Measurements from ENCODE around the gene STEAP2. TPM values are rescaled to one million over a fixed set of nuclear protein-coding genes. Genes with fewer than 3 reads are reported as not detected.

The STEAP2 gene
- total and polyA plus RNA-seq, 2 donors (not counting 3 experiments of a cell fraction or from before 2014, with no cell fraction given): 4.2 to 4.6 TPM

GRCh38 chr7:90250601-90251303 lies 39.2 kb downstream of the STEAP2 start:
- peak; percentile 6 for DNase-seq (ENCODE audit: low read depth, low spot score)

More at GRCh38 chr7:90250601-90251303, 39.2 kb downstream of the STEAP2 start:
- FAIRE-seq: no peak
- ChIA-PET CTCF (interaction anchor here (0.8 to 1.3 kb wide), 4 partner anchors 9 to 97 kb away, joined by 3 to 4 read pairs (median 4); partner anchors contain the start of gene STEAP1), POLR2A (no interaction called here)
- H3K79me2 ChIP-seq (ENCODE audit: control insufficient read depth, insufficient read depth, low read length): no peaks in the 10 kb centered on the region
- H4K20me1 ChIP-seq (replicated peaks; ENCODE audit: control insufficient read depth, extremely low read depth, insufficient read depth, low read length): no peaks in the 10 kb centered on the region
- H3K9me3 ChIP-seq (replicated peaks; ENCODE audit: control insufficient read depth, insufficient read depth, low read length): no peaks in the 10 kb centered on the region
- H3K4me1 ChIP-seq (ENCODE audit: control insufficient read depth, extremely low read depth, insufficient read depth, low read length): peaks cover 10% of the 10 kb centered on the region
- H3K4me2 ChIP-seq (ENCODE audit: insufficient read depth, low read length): no peak overlapping the region
- H3K9ac ChIP-seq (replicated peaks; ENCODE audit: extremely low read depth, insufficient read depth, low read length): no peak overlapping the region
- intact Hi-C loops (cut with micrococcal nuclease) (no loop called here), dilution Hi-C loops (cut with MboI; ENCODE audit: extremely low pct_ligation_motif_present, low sequenced_read_pairs) (no loop called here)
- H2AFZ ChIP-seq (ENCODE audit: low read depth, low read length): no peak overlapping the region
- no peaks in the 10 kb centered on the region for H3K27me3 ChIP-seq (ENCODE audit: control insufficient read depth in 2 of 2, insufficient read depth in 2 of 2, low read length in 2 of 2)
- H3K4me3 ChIP-seq (replicated peaks in 1 of 3; ENCODE audit: insufficient read depth in 1 of 3, low read depth in 1 of 3, low read length in 3 of 3): no peak overlapping the region
- no peaks in the 10 kb centered on the region for H3K36me3 ChIP-seq (ENCODE audit: control insufficient read depth in 2 of 2, extremely low read depth in 1 of 2, insufficient read depth in 2 of 2, low read length in 2 of 2)
- no peak for TF ChIP-seq MYC (IDR thresholded peaks at IDR 0.05; ENCODE audit: low read depth, low read length)
- TF ChIP-seq CTCF (IDR thresholded peaks at IDR 0.05; ENCODE audit: extremely low read depth in 1 of 2, insufficient read depth in 1 of 2, low read depth in 1 of 2, low read length in 2 of 2): no peak
- no peak for TF ChIP-seq GATA2 (IDR thresholded peaks at IDR 0.05; ENCODE audit: insufficient read depth, insufficient read length, low read depth, low read length)
- TF ChIP-seq, protein P1, sequence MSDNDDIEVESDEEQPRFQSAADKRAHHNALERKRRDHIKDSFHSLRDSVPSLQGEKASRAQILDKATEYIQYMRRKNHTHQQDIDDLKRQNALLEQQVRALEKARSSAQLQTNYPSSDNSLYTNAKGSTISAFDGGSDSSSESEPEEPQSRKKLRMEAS (IDR thresholded peaks at IDR 0.05; ENCODE audit: insufficient read depth, insufficient read length): no peak
- TF ChIP-seq POLR2AphosphoS5 (IDR thresholded peaks at IDR 0.05; ENCODE audit: insufficient read depth, low read depth, low read length): no peak
- TF ChIP-seq POLR2A (IDR thresholded peaks at IDR 0.05; ENCODE audit: low read depth, low read length): no peak
- no peak for TF ChIP-seq FOS (IDR thresholded peaks at IDR 0.05; ENCODE audit: borderline replicate concordance, insufficient read depth, low read length)
- no peak for TF ChIP-seq JUN (IDR thresholded peaks at IDR 0.05; ENCODE audit: borderline replicate concordance, insufficient read depth, insufficient read length, low read depth)
- TF ChIP-seq EZH2 (IDR thresholded peaks at IDR 0.05; ENCODE audit: borderline replicate concordance, low read depth, low read length, severe bottlenecking): no peak
- no peak overlapping the region for H3K27ac ChIP-seq (ENCODE audit: insufficient read depth, low read depth, low read length)
- no TSS peak for BruUV-seq (replicated peaks)
- no peaks in the 10 kb centered on the region for H3K9me1 ChIP-seq (replicated peaks; ENCODE audit: control insufficient read depth, extremely low read depth, insufficient read depth, low read length)
